Tibial artery (tissue), 4 donors: Measurements from ENCODE around the gene SLC1A4.
"Not testable (repeated sequence)": the region's sequence is repeated elsewhere in the genome, so short reads cannot be mapped to it uniquely, and the experiment has no call there.

Experiments used
- DNase-seq, 2 donors: peaks; one replicate each; pipeline ENCODE4 v3.0.0-alpha.2; 2019
- H3K27ac ChIP-seq, 2 donors: fragments of 200-600 bp; sonication (generic) in 1 of 2; 1 replicate in 1 of 2; 2 replicates in 1 of 2; pipeline ENCODE4 v1.5.1; 2018 to 2019; ENCODE audit warnings: mild to moderate bottlenecking in 1 of 2
- H3K27me3 ChIP-seq, 2 donors: fragments of 200-600 bp; sonication (generic) in 1 of 2; one replicate each; pipeline versions ENCODE4 v1.5.1 to v1.6.0; 2016 to 2019
- H3K36me3 ChIP-seq, 3 donors: fragments of 200-600 bp; sonication (generic) in 2 of 3; one replicate each; pipeline ENCODE4 v1.5.1; 2016 to 2019; ENCODE audit warnings: mild to moderate bottlenecking in 2 of 3
- H3K4me1 ChIP-seq, 4 donors: fragments of 200-600 bp; sonication (generic) in 2 of 4; 1 replicate in 3 of 4; 2 replicates in 1 of 4; pipeline ENCODE4 v1.5.1; 2016 to 2019
- H3K4me3 ChIP-seq, 2 donors: fragments of 200-600 bp; sonication (generic) in 1 of 2; 1 replicate in 1 of 2; 2 replicates in 1 of 2; pipeline ENCODE4 v1.5.1; 2018 to 2019; ENCODE audit warnings: mild to moderate bottlenecking in 2 of 2
- H3K9me3 ChIP-seq, 3 donors: fragments of 200-600 bp; sonication (generic) in 1 of 3; one replicate each; pipeline ENCODE4 v1.5.1; 2016 to 2019
- intact Hi-C: fragments of 100-400 bp; cut with DNase I; formaldehyde crosslinking; loops from one replicate; pipeline ENCODE4 v1.15.0; 2023; ENCODE audit warnings: low total_unique reads
- TF ChIP-seq, protein P1 (sequence below), 2 experiments: fragments of 200-600 bp in 1 of 2; fragments of 450-650 bp in 1 of 2; IDR thresholded peaks; one replicate each; pipeline ENCODE4 v1.5.1; 2017 to 2019; ENCODE audit warnings: antibody characterized with exemption in 2 of 2, mild to moderate bottlenecking in 1 of 2, moderate library complexity in 1 of 2

The SLC1A4 gene

GRCh38 chr2:64996871-64997307 is 7.7 kb downstream of the SLC1A4 start:
- H3K4me1 ChIP-seq, result peaks cover 0 to 54% (median 31%) of the 10 kb centered on the region in 4 donors
- TF ChIP-seq, protein P1, sequence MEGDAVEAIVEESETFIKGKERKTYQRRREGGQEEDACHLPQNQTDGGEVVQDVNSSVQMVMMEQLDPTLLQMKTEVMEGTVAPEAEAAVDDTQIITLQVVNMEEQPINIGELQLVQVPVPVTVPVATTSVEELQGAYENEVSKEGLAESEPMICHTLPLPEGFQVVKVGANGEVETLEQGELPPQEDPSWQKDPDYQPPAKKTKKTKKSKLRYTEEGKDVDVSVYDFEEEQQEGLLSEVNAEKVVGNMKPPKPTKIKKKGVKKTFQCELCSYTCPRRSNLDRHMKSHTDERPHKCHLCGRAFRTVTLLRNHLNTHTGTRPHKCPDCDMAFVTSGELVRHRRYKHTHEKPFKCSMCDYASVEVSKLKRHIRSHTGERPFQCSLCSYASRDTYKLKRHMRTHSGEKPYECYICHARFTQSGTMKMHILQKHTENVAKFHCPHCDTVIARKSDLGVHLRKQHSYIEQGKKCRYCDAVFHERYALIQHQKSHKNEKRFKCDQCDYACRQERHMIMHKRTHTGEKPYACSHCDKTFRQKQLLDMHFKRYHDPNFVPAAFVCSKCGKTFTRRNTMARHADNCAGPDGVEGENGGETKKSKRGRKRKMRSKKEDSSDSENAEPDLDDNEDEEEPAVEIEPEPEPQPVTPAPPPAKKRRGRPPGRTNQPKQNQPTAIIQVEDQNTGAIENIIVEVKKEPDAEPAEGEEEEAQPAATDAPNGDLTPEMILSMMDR (IDR thresholded peaks at IDR 0.05), result no peak

GRCh38 chr2:64998658-64999061 is 9.5 kb downstream of the SLC1A4 start:
- peak overlapping the region in 1 of 2 donors; percentile 12 for H3K4me3 ChIP-seq
- TF ChIP-seq, protein P1 (IDR thresholded peaks at IDR 0.05), result no peak
- H3K9me3 ChIP-seq, result no peaks in the 10 kb centered on the region
- H3K27ac ChIP-seq, result peak overlapping the region; percentile 59 to 64
- no peaks in the 10 kb centered on the region for H3K36me3 ChIP-seq
- no peaks in the 10 kb centered on the region for H3K27me3 ChIP-seq
- H3K4me1 ChIP-seq, result peaks cover 0 to 36% (median 22%) of the 10 kb centered on the region in 4 donors
- intact Hi-C loops, result loop anchor here (10.0 kb wide), 1 partner anchor 56 kb away; the partner anchor contains the start of gene CEP68
- DNase-seq, result no peak

More at GRCh38 chr2:64996871-64997307, 7.7 kb downstream of the SLC1A4 start:
- no peaks in the 10 kb centered on the region for H3K27me3 ChIP-seq
- no peak overlapping the region for H3K4me3 ChIP-seq
- H3K27ac ChIP-seq, result peak overlapping the region in 1 of 2 donors; percentile 21
- no peak for DNase-seq
- intact Hi-C loops, result loop anchor here (10.0 kb wide), 1 partner anchor 58 kb away; the partner anchor contains the start of gene CEP68
- H3K9me3 ChIP-seq, result no peaks in the 10 kb centered on the region
- no peaks in the 10 kb centered on the region for H3K36me3 ChIP-seq

DNA sequence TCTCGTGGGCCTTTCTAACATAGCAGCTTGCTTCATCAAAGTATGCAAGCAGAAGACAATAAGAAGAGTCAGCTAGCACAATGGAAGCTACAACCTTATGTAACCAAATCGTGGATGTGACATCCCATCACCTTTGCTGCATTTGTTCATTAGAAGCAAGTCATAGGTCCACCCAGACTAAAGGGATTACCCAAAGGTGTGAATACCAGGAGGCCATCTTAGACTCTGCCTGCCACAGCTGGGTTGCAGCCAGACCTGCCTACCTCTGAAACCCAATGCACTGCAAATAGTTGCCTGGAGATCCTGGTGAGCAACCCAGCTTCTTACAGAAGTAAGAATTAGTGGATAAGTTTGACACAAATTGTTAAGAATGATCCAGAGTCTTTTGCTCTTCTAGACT is 10.6 kb downstream of the SLC1A4 start:
- TF ChIP-seq, protein P1 (IDR thresholded peaks at IDR 0.05), result no peak
- Histone ChIP-seq H3K9me3 (no peaks in the 10 kb centered on the region), H3K27me3 (no peaks in the 10 kb centered on the region), H3K4me3 (no peak overlapping the region), H3K36me3 (peaks cover 0 to 4% (median 2%) of the 10 kb centered on the region in 3 donors), H3K4me1 (peaks cover 0 to 33% (median 22%) of the 10 kb centered on the region in 4 donors), H3K27ac (peak overlapping the region; percentile 59 to 64)
- intact Hi-C loops, result loop anchor here (10.0 kb wide), 1 partner anchor 55 kb away; the partner anchor contains the start of gene CEP68
- no peak for DNase-seq

DNA sequence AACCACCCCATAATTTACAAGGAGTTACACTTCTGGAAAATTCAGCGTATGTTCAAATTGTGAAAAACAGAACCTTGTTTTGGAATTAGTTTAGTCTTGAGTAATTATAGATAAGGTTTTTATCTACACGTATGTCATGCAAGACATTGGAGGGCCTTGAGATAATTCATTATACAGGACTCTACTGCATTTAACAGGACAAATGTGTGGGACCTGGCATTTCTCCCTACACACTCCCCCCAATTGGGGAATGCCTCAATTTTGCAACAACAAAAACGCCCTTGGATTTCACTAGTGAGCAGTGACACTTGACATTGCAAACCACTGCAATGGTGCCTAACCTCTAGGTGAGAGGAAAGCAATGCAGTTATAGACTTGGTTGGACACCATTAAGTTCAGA is 11.4 kb downstream of the SLC1A4 start:
- H3K4me1 ChIP-seq, result peaks cover 0 to 33% (median 22%) of the 10 kb centered on the region in 4 donors
- intact Hi-C loops, result no loop called here
- no peaks in the 10 kb centered on the region for H3K27me3 ChIP-seq
- H3K4me3 ChIP-seq, result no peak overlapping the region
- DNase-seq, result no peak
- TF ChIP-seq, protein P1 (IDR thresholded peaks at IDR 0.05), result no peak
- H3K36me3 ChIP-seq, result peaks cover 8 to 11% (median 9%) of the 10 kb centered on the region in 3 donors
- H3K27ac ChIP-seq, result no peak overlapping the region
- H3K9me3 ChIP-seq, result no peaks in the 10 kb centered on the region

GRCh38 chr2:65003037-65003436 is 13.8 kb downstream of the SLC1A4 start:
- Histone ChIP-seq H3K4me1 (peaks cover 0 to 21% (median 18%) of the 10 kb centered on the region in 4 donors), H3K36me3 (peaks cover 16 to 20% (median 17%) of the 10 kb centered on the region in 3 donors), H3K27me3 (no peaks in the 10 kb centered on the region), H3K4me3 (no peak overlapping the region), H3K9me3 (no peaks in the 10 kb centered on the region), H3K27ac (no peak overlapping the region)
- intact Hi-C loops, result no loop called here
- no peak for DNase-seq
- TF ChIP-seq, protein P1 (IDR thresholded peaks at IDR 0.05), result no peak

- intact Hi-C loops, DNase-seq, H3K9me3 ChIP-seq, H3K27ac ChIP-seq, H3K4me1 ChIP-seq, H3K4me3 ChIP-seq, H3K27me3 ChIP-seq: not testable (repeated sequence)
- peaks cover 16 to 20% (median 17%) of the 10 kb centered on the region in 3 donors for H3K36me3 ChIP-seq
These were observed 15.0 kb downstream of the SLC1A4 start for GRCh38 chr2:65004232-65004631.
